IPS-18c (cell line): ENCODE data around the gene PTK6.
"Not testable (repeated sequence)": the region's sequence is repeated elsewhere in the genome, so short reads cannot be mapped to it uniquely, and the experiment has no call there.

Experiments used
- H3K4me3 ChIP-seq: 2 replicates; pipeline ENCODE4 v1.7.0; 2013; ENCODE audit warnings: low read depth, mild to moderate bottlenecking, low read length, moderate library complexity; ENCODE audit not compliant: insufficient read depth
- H3K9me3 ChIP-seq: one replicate; pipeline ENCODE4 v1.6.1; 2013; ENCODE audit warnings: mild to moderate bottlenecking, low read length, moderate library complexity; ENCODE audit not compliant: control insufficient read depth, insufficient read depth

Gene PTK6

GRCh38 chr20:63527184-63527583 is 10.0 kb downstream of the PTK6 start:
- H3K4me3 ChIP-seq, result no peak overlapping the region
- no peaks in the 10 kb centered on the region for H3K9me3 ChIP-seq

GRCh38 chr20:63525971-63526370 is 11.2 kb downstream of the PTK6 start:
- no peaks in the 10 kb centered on the region for H3K9me3 ChIP-seq
- no peak overlapping the region for H3K4me3 ChIP-seq

- H3K4me3 ChIP-seq, result no peak overlapping the region
- no peaks in the 10 kb centered on the region for H3K9me3 ChIP-seq
These were observed 12.0 kb downstream of the PTK6 start for GRCh38 chr20:63525185-63525584.

- H3K4me3 ChIP-seq, result no peak overlapping the region; the same call in 1 of the 2 replicates
- no peaks in the 10 kb centered on the region for H3K9me3 ChIP-seq
These were observed 14.1 kb downstream of the PTK6 start for GRCh38 chr20:63522981-63523611.

GRCh38 chr20:63522091-63522868 is 14.9 kb downstream of the PTK6 start:
- H3K4me3 ChIP-seq, result peak overlapping the region; percentile 38
- no peaks in the 10 kb centered on the region for H3K9me3 ChIP-seq

- no peaks in the 10 kb centered on the region for H3K9me3 ChIP-seq
- H3K4me3 ChIP-seq, result peak overlapping the region; percentile 87
These were observed 15.6 kb downstream of the PTK6 start for GRCh38 chr20:63521602-63522001.

- Histone ChIP-seq H3K4me3 (peak overlapping the region; percentile 87), H3K9me3 (no peaks in the 10 kb centered on the region)
These were observed 16.1 kb downstream of the PTK6 start for GRCh38 chr20:63520934-63521601.

GRCh38 chr20:63520504-63520933 is 16.7 kb downstream of the PTK6 start, which contains the start of gene PPDPF:
Gene PPDPF, plus strand, starts transcription at chr20:63520765. Its CDS starts 544 bp downstream, at chr20:63521309.
- Histone ChIP-seq H3K4me3 (peak within 1 kb of the TSS; percentile 87), H3K9me3 (no peaks in the 10 kb centered on the region)

GRCh38 chr20:63519668-63520503 is 17.3 kb downstream of the PTK6 start:
- H3K9me3 ChIP-seq, result no peaks in the 10 kb centered on the region
- H3K4me3 ChIP-seq, result peak overlapping the region; percentile 87

GRCh38 chr20:63518946-63519667 is 18.1 kb downstream of the PTK6 start:
- peak overlapping the region; percentile 87 for H3K4me3 ChIP-seq

GRCh38 chr20:63518351-63518861 is 18.8 kb downstream of the PTK6 start:
- Histone ChIP-seq H3K4me3 (no peak overlapping the region; the same call in 1 of the 2 replicates), H3K9me3 (no peaks in the 10 kb centered on the region)

More at GRCh38 chr20:63518946-63519667, 18.1 kb downstream of the PTK6 start:
- H3K9me3 ChIP-seq, result no peaks in the 10 kb centered on the region

- Histone ChIP-seq H3K9me3 (no peaks in the 10 kb centered on the region), H3K4me3 (no peak overlapping the region)
These were observed 19.5 kb downstream of the PTK6 start for GRCh38 chr20:63517376-63518309.

GRCh38 chr20:63514520-63514919 is 22.7 kb downstream of the PTK6 start:
- H3K4me3 ChIP-seq, H3K9me3 ChIP-seq: not testable (repeated sequence)

GRCh38 chr20:63513207-63513606 is 24.0 kb downstream of the PTK6 start:
- no peaks in the 10 kb centered on the region for H3K9me3 ChIP-seq
- no peak overlapping the region for H3K4me3 ChIP-seq

- H3K4me3 ChIP-seq, result no peak overlapping the region
These were observed 28.1 kb downstream of the PTK6 start for GRCh38 chr20:63509088-63509564.

More at GRCh38 chr20:63509088-63509564, 28.1 kb downstream of the PTK6 start:
- H3K9me3 ChIP-seq, result no peaks in the 10 kb centered on the region
